Neural cell (in vitro differentiated cells): ENCODE data around the gene LGALS1. TPM values are rescaled to one million over a fixed set of nuclear protein-coding genes. Genes with fewer than 3 reads are reported as not detected.

Experiments used
- H2AFZ ChIP-seq: fragments of 200-600, 300-800 bp; sonication (generic), shearing (Covaris generic); 2 replicates; pipeline ENCODE4 v1.6.0; 2014; ENCODE audit warnings: low read depth, mild to moderate bottlenecking, antibody characterized with exemption, low read length, moderate library complexity
- H3F3A ChIP-seq: fragments of 200-600 bp; shearing (Covaris generic); 2 replicates; pipeline ENCODE4 v1.6.1; 2016; ENCODE audit warnings: mild to moderate bottlenecking, moderate library complexity, mixed read lengths, antibody characterized with exemption, low read length; ENCODE audit not compliant: insufficient read depth, poor library complexity, severe bottlenecking
- H3K27ac ChIP-seq: fragments of 200-600, 300-800 bp; sonication (generic), shearing (Covaris generic); 2 replicates; pipeline ENCODE4 v1.5.1; 2014; ENCODE audit warnings: mild to moderate bottlenecking, low read length, moderate library complexity
- H3K27me3 ChIP-seq: fragments of 300-800, 200-600 bp; sonication (generic), shearing (Covaris generic); 2 replicates; pipeline ENCODE4 v1.6.0; 2014; ENCODE audit warnings: mild to moderate bottlenecking, low read depth, low read length, moderate library complexity; ENCODE audit not compliant: insufficient read depth
- H3K36me3 ChIP-seq: fragments of 300-800, 200-600 bp; sonication (generic), shearing (Covaris generic); 2 replicates; pipeline ENCODE4 v1.5.1; 2014; ENCODE audit warnings: mild to moderate bottlenecking, antibody characterized with exemption, low read length, moderate library complexity; ENCODE audit not compliant: insufficient read depth
- H3K4me2 ChIP-seq: fragments of 300-800, 200-600 bp; sonication (generic), shearing (Covaris generic); 2 replicates; pipeline ENCODE4 v1.6.0; 2014; ENCODE audit warnings: mild to moderate bottlenecking, low read length
- H3K4me3 ChIP-seq: fragments of 300-800, 200-600 bp; sonication (generic), shearing (Covaris generic); 2 replicates; pipeline ENCODE4 v1.5.1; 2014; ENCODE audit warnings: mild to moderate bottlenecking, low read length, moderate library complexity
- H3K79me2 ChIP-seq: fragments of 200-600 bp; shearing (Covaris generic); replicated peaks from 2 replicates; pipeline ENCODE4 v1.6.0; 2014; ENCODE audit warnings: mild to moderate bottlenecking, low read length, moderate library complexity; ENCODE audit not compliant: insufficient read depth
- H3K9ac ChIP-seq: fragments of 300-800, 200-600 bp; sonication (generic), shearing (Covaris generic); 2 replicates; pipeline ENCODE4 v1.6.1; 2016; ENCODE audit warnings: mild to moderate bottlenecking, low read length, mixed read lengths
- H3K9me2 ChIP-seq: fragments of 200-600 bp; shearing (Covaris generic); 2 replicates; pipeline ENCODE4 v1.6.1; 2016; ENCODE audit warnings: mild to moderate bottlenecking, low read length, mixed read lengths; ENCODE audit not compliant: insufficient read depth
- H3K9me3 ChIP-seq: fragments of 200-600, 300-800 bp; sonication (generic), shearing (Covaris generic); 2 replicates; pipeline ENCODE4 v1.6.1; 2016; ENCODE audit warnings: mild to moderate bottlenecking, mixed run types, low read length, moderate library complexity, mixed read lengths
- H4K20me1 ChIP-seq: fragments of 200-600 bp; shearing (Covaris generic); 2 replicates; pipeline ENCODE4 v1.6.1; 2016; ENCODE audit warnings: mild to moderate bottlenecking, mixed run types; ENCODE audit not compliant: insufficient read depth
- CTCF ChIP-seq: fragments of 450-650 bp; IDR thresholded peaks from 2 replicates; pipeline ENCODE4 v1.5.1; 2014; ENCODE audit warnings: antibody characterized with exemption, mild to moderate bottlenecking, moderate library complexity; ENCODE audit not compliant: poor library complexity, severe bottlenecking
- EP300 ChIP-seq: fragments of 450-650 bp; conservative IDR thresholded peaks from 2 replicates; pipeline ENCODE4 v1.6.1; 2014; ENCODE audit warnings: antibody characterized with exemption, mild to moderate bottlenecking, moderate library complexity; ENCODE audit not compliant: poor library complexity, severe bottlenecking
- EZH2 ChIP-seq: fragments of 200-600, 300-800 bp; shearing (Covaris generic), sonication (generic); IDR thresholded peaks from 2 replicates; pipeline ENCODE4 v1.6.1; 2014; ENCODE audit warnings: antibody characterized with exemption, low read length, borderline replicate concordance, mild to moderate bottlenecking; ENCODE audit not compliant: insufficient read depth, poor library complexity, severe bottlenecking
- MXI1 ChIP-seq: fragments of 450-650 bp; conservative IDR thresholded peaks from 2 replicates; pipeline ENCODE4 v1.6.1; 2014; ENCODE audit warnings: antibody characterized with exemption, mild to moderate bottlenecking; ENCODE audit not compliant: poor library complexity, severe bottlenecking
- POLR2AphosphoS5 ChIP-seq: IDR thresholded peaks from 2 replicates; pipeline ENCODE4 v1.6.1; 2012
- RAD21 ChIP-seq: fragments of 450-650 bp; conservative IDR thresholded peaks from 2 replicates; pipeline ENCODE4 v1.6.1; 2014; ENCODE audit warnings: antibody characterized with exemption, mild to moderate bottlenecking, moderate library complexity
- REST ChIP-seq: IDR thresholded peaks from 2 replicates; pipeline ENCODE4 v1.6.1; 2012; ENCODE audit warnings: borderline replicate concordance
- SMC3 ChIP-seq: fragments of 450-650 bp; conservative IDR thresholded peaks from 2 replicates; pipeline ENCODE4 v1.6.1; 2014; ENCODE audit warnings: antibody characterized with exemption, mild to moderate bottlenecking, moderate library complexity; ENCODE audit not compliant: poor library complexity
- TAF1 ChIP-seq: IDR thresholded peaks from 2 replicates; pipeline ENCODE4 v1.6.1; 2012; ENCODE audit warnings: low read depth
- polyA plus RNA-seq: library from polyadenylated mRNA; depleted of rRNA; stranded (reverse); fragments of >200 nt; gene quantifications from 2 replicates; pipeline ENCODE4 v1.2.3, GENCODE V29; 2014

The LGALS1 gene
- polyA plus RNA-seq, 1 donor from 2014 or later, result not detected

GRCh38 chr22:37686002-37686982 lies 10.9 kb downstream of the LGALS1 start, which contains the start of gene NOL12:
NOL12 (plus strand) TSS chr22:37686343; CDS start chr22:37686393, 50 bp downstream.
- peaks cover 6% of the 10 kb centered on the region for H3K79me2 ChIP-seq
- H3K4me2 ChIP-seq, result peak within 1 kb of the TSS; percentile 96
- peak within 1 kb of the TSS; percentile 80 for H3K27ac ChIP-seq
- no peaks in the 10 kb centered on the region for H3K9me2 ChIP-seq
- H4K20me1 ChIP-seq, result no peaks in the 10 kb centered on the region
- no peaks in the 10 kb centered on the region for H3K9me3 ChIP-seq
- no peaks in the 10 kb centered on the region for H3K27me3 ChIP-seq
- TF ChIP-seq EP300, result peak; percentile 41
- TF ChIP-seq TAF1, result no peak
- no peak for TF ChIP-seq EZH2
- TF ChIP-seq REST, result peak; percentile 40
- TF ChIP-seq SMC3, result peak; percentile 34
- TF ChIP-seq RAD21, result peak; percentile 24
- TF ChIP-seq POLR2AphosphoS5, result peak; percentile 86
- TF ChIP-seq MXI1, result peak; percentile 96
- TF ChIP-seq CTCF, result no peak
- H3K36me3 ChIP-seq, result no peaks in the 10 kb centered on the region
- H3K4me3 ChIP-seq, result peak within 1 kb of the TSS; percentile 100
- peak within 1 kb of the TSS; percentile 96 for H3K9ac ChIP-seq
- H3F3A ChIP-seq, result no peaks in the 10 kb centered on the region
- peak within 1 kb of the TSS; percentile 94 for H2AFZ ChIP-seq

GRCh38 chr22:37690407-37690806 lies 15.0 kb downstream of the LGALS1 start:
- Histone ChIP-seq H3K27ac (no peak overlapping the region), H3K9ac (no peak overlapping the region), H3K9me2 (no peaks in the 10 kb centered on the region), H3K4me2 (no peak overlapping the region), H3F3A (no peaks in the 10 kb centered on the region), H3K79me2 (peaks cover 6% of the 10 kb centered on the region), H3K9me3 (no peaks in the 10 kb centered on the region), H4K20me1 (no peaks in the 10 kb centered on the region), H3K36me3 (peaks cover 5% of the 10 kb centered on the region), H3K4me3 (no peak overlapping the region), H2AFZ (no peak overlapping the region), H3K27me3 (no peaks in the 10 kb centered on the region)
- no peak for TF ChIP-seq REST
- TF ChIP-seq TAF1, result no peak
- no peak for TF ChIP-seq EP300
- no peak for TF ChIP-seq RAD21
- TF ChIP-seq POLR2AphosphoS5, result no peak
- no peak for TF ChIP-seq EZH2
- TF ChIP-seq MXI1, result no peak
- TF ChIP-seq SMC3, result no peak
- no peak for TF ChIP-seq CTCF
